Measurements from ENCODE around the gene MAP3K2. TPM values are rescaled to one million over a fixed set of nuclear protein-coding genes. Genes with fewer than 3 reads are reported as not detected.
A peak's percentile ranks its signal among the peaks of the same experiment; 100 is the strongest.

The MAP3K2 gene
- total and polyA plus RNA-seq, 2 of the 8 experiments (the other 6 are each of a cell fraction or from before 2014, with no cell fraction given): 2.0 to 23.2 TPM

- no peaks in the 10 kb centered on the region for H3K9me3 ChIP-seq (ENCODE audit: insufficient read depth in 2 of 2, low read depth in 1 of 2, low read length in 1 of 2)
- H3K56ac ChIP-seq (replicated peaks; ENCODE audit: insufficient read length, low read depth, low read length): no peak overlapping the region
- no peak overlapping the region for H2BK12ac ChIP-seq (ENCODE audit: low read depth, low read length)
- H2AFZ ChIP-seq (ENCODE audit: low read length): 0 out of 2 replicates have a peak overlapping the region, but pooled peaks have one; percentile 3
- H3K9ac ChIP-seq (replicated peaks in 1 of 4; ENCODE audit: extremely low read depth in 1 of 4, low read depth in 3 of 4, low read length in 3 of 4): no peak overlapping the region
- no peak overlapping the region for H3K4me3 ChIP-seq (ENCODE audit: extremely low read depth in 1 of 4, insufficient read depth in 2 of 4, low read depth in 3 of 4, low read length in 4 of 4)
- H3K4me1 ChIP-seq (replicated peaks in 1 of 4; ENCODE audit: control insufficient read depth in 3 of 4, insufficient read depth in 4 of 4, low read length in 3 of 4): peaks cover 0 to 8% (median 4%) of the 10 kb centered on the region in 4 experiments; a peak in 3 of 7 replicates
- ChIA-PET CTCF (ENCODE audit: partially characterized antibody) (interaction anchor here (1.2 to 2.9 kb wide), 3 partner anchors 9 to 16 kb away, joined by 3 to 14 read pairs (median 4); no protein-coding TSS in a partner anchor), POLR2A (ENCODE audit: partially characterized antibody) (no interaction called here)
- FAIRE-seq (no peak), DNase-seq (ENCODE audit: low read depth in 1 of 2, low spot score in 2 of 2) (no peak)
- H3K4ac ChIP-seq (replicated peaks; ENCODE audit: insufficient read length, low read depth, low read length): no peak overlapping the region
- H3K23ac ChIP-seq (ENCODE audit: insufficient read length): no peak overlapping the region
- H3K27me3 ChIP-seq (replicated peaks in 1 of 4; ENCODE audit: control insufficient read depth in 3 of 4, extremely low read depth in 1 of 4, insufficient read depth in 3 of 4, low read length in 3 of 4): no peaks in the 10 kb centered on the region
- H3K4me2 ChIP-seq (ENCODE audit: insufficient read depth in 1 of 2, low read depth in 2 of 2, low read length in 2 of 2): no peak overlapping the region
- no peaks in the 10 kb centered on the region for H3K79me1 ChIP-seq (ENCODE audit: low read depth, low read length)
- H3K23me2 ChIP-seq (ENCODE audit: low read depth, low read length): peaks cover 2% of the 10 kb centered on the region
- no peak overlapping the region for H2BK120ac ChIP-seq (replicated peaks; ENCODE audit: low read depth, low read length)
- no peak overlapping the region for H2BK15ac ChIP-seq (ENCODE audit: low read length)
- H3K18ac ChIP-seq (ENCODE audit: extremely low read depth, low read length): no peak overlapping the region
- no peak overlapping the region for H3K27ac ChIP-seq (ENCODE audit: low read depth, low read length)
- H4K20me1 ChIP-seq (replicated peaks in 1 of 2; ENCODE audit: control insufficient read depth in 1 of 2, insufficient read depth in 2 of 2, low read length in 2 of 2): no peaks in the 10 kb centered on the region
- no peaks in the 10 kb centered on the region for H3K79me2 ChIP-seq (ENCODE audit: control insufficient read depth in 1 of 2, insufficient read depth in 2 of 2, low read length in 2 of 2)
- no peak overlapping the region for H2BK5ac ChIP-seq (ENCODE audit: low read depth, low read length)
- H2AK5ac ChIP-seq (ENCODE audit: low read depth, low read length): no peak overlapping the region
- 82% methylated on average over 3 of the region's 3 CpGs; no CpG with 5 or more reads in 1 of the 2 experiments for WGBS, 2 experiments (ENCODE audit: extremely low coverage in 1 of 2, insufficient coverage in 1 of 2, insufficient read length in 1 of 2, insufficient replicate concordance in 2 of 2, low coverage in 1 of 2, low lambda C conversion rate in 2 of 2, missing lambda C conversion rate in 1 of 2)
- H4K91ac ChIP-seq (replicated peaks; ENCODE audit: insufficient read length, low read length): no peak overlapping the region
- no peak overlapping the region for H3K14ac ChIP-seq (ENCODE audit: insufficient read length)
- H4K5ac ChIP-seq (ENCODE audit: insufficient read length, low read depth, low read length): no peak overlapping the region
- H3K36me3 ChIP-seq (ENCODE audit: control insufficient read depth in 2 of 4, insufficient read depth in 4 of 4, low read length in 3 of 4): no peaks in the 10 kb centered on the region
- H2BK20ac ChIP-seq (ENCODE audit: low read length): no peak overlapping the region
- no peak overlapping the region for H4K8ac ChIP-seq (ENCODE audit: extremely low read depth, insufficient read depth, low read length)
- TF ChIP-seq GTF2F1 (IDR thresholded peaks at IDR 0.05; ENCODE audit: borderline replicate concordance, low read depth, low read length) (no peak), KDM1A (IDR thresholded peaks at IDR 0.05; ENCODE audit: borderline replicate concordance, low read length) (no peak), E2F6 (IDR thresholded peaks at IDR 0.05) (no peak), CHD2 (IDR thresholded peaks at IDR 0.05; ENCODE audit: low read length) (no peak), HDAC6 (IDR thresholded peaks at IDR 0.05; ENCODE audit: low read depth, low read length) (no peak), YY1 (IDR thresholded peaks at IDR 0.05; ENCODE audit: low read depth, low read length) (no peak), CHD1 (IDR thresholded peaks at IDR 0.05; ENCODE audit: low read depth, low read length) (no peak), ZNF274 (IDR thresholded peaks at IDR 0.05; ENCODE audit: borderline replicate concordance, extremely low read depth, low read length) (no peak), CTCF (IDR thresholded peaks at IDR 0.05; ENCODE audit: control extremely low read depth in 1 of 3, insufficient read depth in 1 of 3, low read depth in 1 of 3, low read length in 3 of 3) (no peak), RXRA (IDR thresholded peaks at IDR 0.05; ENCODE audit: insufficient read depth, low read depth, low read length) (no peak)
- TF ChIP-seq, protein P1, sequence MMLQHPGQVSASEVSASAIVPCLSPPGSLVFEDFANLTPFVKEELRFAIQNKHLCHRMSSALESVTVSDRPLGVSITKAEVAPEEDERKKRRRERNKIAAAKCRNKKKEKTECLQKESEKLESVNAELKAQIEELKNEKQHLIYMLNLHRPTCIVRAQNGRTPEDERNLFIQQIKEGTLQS (IDR thresholded peaks at IDR 0.05; ENCODE audit: insufficient read depth, low read depth, low read length): no peak
Measured at GRCh38 chr2:127405255-127405610, 17.5 kb upstream of the MAP3K2 start.
